ENCODE measurements around the gene MYT1. TPM values are rescaled to one million over a fixed set of nuclear protein-coding genes. Genes with fewer than 3 reads are reported as not detected.
"Not testable (repeated sequence)": the region's sequence is repeated elsewhere in the genome, so short reads cannot be mapped to it uniquely, and the experiment has no call there.

MYT1 gene
- total RNA-seq, 1 donor from 2014 or later: not detected

DNA sequence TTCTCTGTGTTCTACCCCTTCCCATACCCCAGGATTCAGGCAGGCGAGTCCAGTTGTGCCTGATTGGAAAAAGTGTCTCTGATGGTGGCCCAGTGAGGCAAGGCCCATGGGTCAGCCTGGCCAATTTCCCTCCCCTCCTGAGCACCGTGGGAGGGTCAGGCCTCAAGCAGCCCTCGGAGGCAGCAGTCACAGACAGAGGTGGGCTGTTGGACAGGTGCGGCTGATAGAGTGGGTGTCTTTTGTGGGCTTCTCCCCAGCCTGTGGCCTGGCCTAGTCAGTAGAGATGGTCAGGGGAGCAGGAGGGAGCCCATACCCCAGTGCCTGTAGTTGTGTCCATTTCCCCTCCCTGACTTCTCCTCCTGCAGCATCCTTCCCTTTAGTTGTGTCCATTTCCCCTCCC lies 8.9 kb downstream of the MYT1 start:
- Histone ChIP-seq H3K27me3 (ENCODE audit: low read depth) (peaks cover 11% of the 10 kb centered on the region), H3K9me3 (no peaks in the 10 kb centered on the region), H3K27ac (no peak overlapping the region), H3K4me3 (no peak overlapping the region), H3K4me1 (no peaks in the 10 kb centered on the region), H3K36me3 (no peaks in the 10 kb centered on the region)
- intact Hi-C loops (cut with DNase I): no loop called here
- no peak for ATAC-seq
- no peak for TF ChIP-seq CTCF (IDR thresholded peaks at IDR 0.05)
- DNase-seq: peak; percentile 14

DNA sequence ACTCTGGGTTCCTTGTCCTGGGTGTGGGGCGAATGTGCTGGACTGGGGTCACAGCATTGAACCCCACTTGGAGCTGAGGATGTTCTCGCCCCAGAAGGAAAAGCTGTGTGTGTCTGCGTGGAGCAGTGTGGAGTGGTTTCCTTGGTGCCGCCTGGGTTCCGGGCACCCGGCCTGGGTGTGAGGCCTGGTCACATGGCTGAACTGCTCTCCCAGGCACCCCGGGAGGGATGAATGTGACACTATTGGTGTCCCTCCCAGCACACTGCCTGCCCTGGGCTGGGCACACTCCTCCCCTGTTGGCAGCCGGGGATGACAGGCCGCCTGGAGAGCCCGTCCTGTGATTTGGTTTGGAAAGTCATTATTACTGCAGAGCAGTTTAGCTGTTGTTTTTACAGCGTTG lies 12.3 kb downstream of the MYT1 start:
- no peak overlapping the region for H3K27ac ChIP-seq
- TF ChIP-seq CTCF (IDR thresholded peaks at IDR 0.05): no peak
- intact Hi-C loops (cut with DNase I): no loop called here
- no peaks in the 10 kb centered on the region for H3K4me1 ChIP-seq
- DNase-seq (peak; percentile 18), ATAC-seq (no peak)
- H3K4me3 ChIP-seq: no peak overlapping the region
- H3K9me3 ChIP-seq: no peaks in the 10 kb centered on the region
- peaks cover 11% of the 10 kb centered on the region for H3K27me3 ChIP-seq (ENCODE audit: low read depth)
- no peaks in the 10 kb centered on the region for H3K36me3 ChIP-seq

GRCh38 chr20:64176971-64177370 lies 12.7 kb downstream of the MYT1 start:
- H3K36me3 ChIP-seq: no peaks in the 10 kb centered on the region
- no peak for TF ChIP-seq CTCF (IDR thresholded peaks at IDR 0.05)
- H3K4me3 ChIP-seq: no peak overlapping the region
- ATAC-seq (no peak), DNase-seq (no peak)
- no peaks in the 10 kb centered on the region for H3K9me3 ChIP-seq
- no peak overlapping the region for H3K27ac ChIP-seq
- H3K27me3 ChIP-seq (ENCODE audit: low read depth): peaks cover 11% of the 10 kb centered on the region
- H3K4me1 ChIP-seq: no peaks in the 10 kb centered on the region
- intact Hi-C loops (cut with DNase I): no loop called here

- H3K27me3 ChIP-seq (ENCODE audit: low read depth): peaks cover 11% of the 10 kb centered on the region
- no peak for TF ChIP-seq CTCF (IDR thresholded peaks at IDR 0.05)
- ATAC-seq: peak in 1 of 2 donors; percentile 48
These were observed 13.1 kb downstream of the MYT1 start for GRCh38 chr20:64177384-64177783.

GRCh38 chr20:64177787-64178186 lies 13.5 kb downstream of the MYT1 start:
- no peaks in the 10 kb centered on the region for H3K4me1 ChIP-seq
- no peak overlapping the region for H3K4me3 ChIP-seq
- H3K36me3 ChIP-seq: no peaks in the 10 kb centered on the region
- ATAC-seq: no peak
- peaks cover 10% of the 10 kb centered on the region for H3K27me3 ChIP-seq (ENCODE audit: low read depth)
- no peak overlapping the region for H3K27ac ChIP-seq
- no peak for TF ChIP-seq CTCF (IDR thresholded peaks at IDR 0.05)
- peak; percentile 20 for DNase-seq
- H3K9me3 ChIP-seq: no peaks in the 10 kb centered on the region
- intact Hi-C loops (cut with DNase I): no loop called here

More at GRCh38 chr20:64177384-64177783, 13.1 kb downstream of the MYT1 start:
- peak; percentile 20 for DNase-seq
- H3K4me1 ChIP-seq: no peaks in the 10 kb centered on the region
- no peaks in the 10 kb centered on the region for H3K9me3 ChIP-seq
- H3K4me3 ChIP-seq: no peak overlapping the region
- no peaks in the 10 kb centered on the region for H3K36me3 ChIP-seq
- intact Hi-C loops (cut with DNase I): no loop called here
- no peak overlapping the region for H3K27ac ChIP-seq

GRCh38 chr20:64178925-64179324 lies 14.7 kb downstream of the MYT1 start:
- H3K27me3 ChIP-seq (ENCODE audit: low read depth); H3K9me3 ChIP-seq; H3K4me3 ChIP-seq; H3K36me3 ChIP-seq; ATAC-seq; H3K27ac ChIP-seq; H3K4me1 ChIP-seq; intact Hi-C loops (cut with DNase I): not testable (repeated sequence)
- DNase-seq: peak; percentile 5

All from lower lobe of right lung (tissue), 2 donors.